Caco-2 (cell line): ENCODE measurements around the gene ST8SIA4. TPM values are rescaled to one million over a fixed set of nuclear protein-coding genes. Genes with fewer than 3 reads are reported as not detected.

Experiments used
- BruUV-seq: library from RNA; stranded (reverse); fragments of 400-500 nt; replicated peaks from 2 replicates; lab custom pipeline; 2021; lab: Mats Ljungman, UMichigan
- CTCF ChIA-PET: fragments of 300-600 bp; sonication (Branson Sonifier 250); formaldehyde crosslinking; loops from one replicate; lab custom pipeline; 2022; ENCODE audit warnings: antibody characterized with exemption; lab: Charles Lee
- POLR2A ChIA-PET: fragments of 300-600 bp; sonication (Branson Sonifier 250); formaldehyde crosslinking; loops from one replicate; lab custom pipeline; 2022; ENCODE audit warnings: antibody characterized with exemption; lab: Charles Lee
- DNase-seq, 2 experiments: peaks; one replicate each; pipeline versions ENCODE4 v3.0.0 to v3.0.0-alpha.2; 2020 to 2022
- H3K27me3 ChIP-seq: replicated peaks from 2 replicates; pipeline ENCODE4 v1.6.0; 2011; ENCODE audit warnings: low read length; ENCODE audit not compliant: control insufficient read depth, insufficient read depth
- H3K36me3 ChIP-seq: 2 replicates; pipeline ENCODE4 v1.5.1; 2011; ENCODE audit warnings: low read length; ENCODE audit not compliant: control insufficient read depth, insufficient read depth
- H3K4me1 ChIP-seq: fragments of 250-450 bp; sonication (Bioruptor Pico); 2 replicates; pipeline ENCODE4 v1.5.1; 2020; ENCODE audit warnings: mild to moderate bottlenecking
- H3K4me3 ChIP-seq: 2 replicates; pipeline ENCODE4 v1.5.1; 2011; ENCODE audit warnings: low read depth, mild to moderate bottlenecking, control low read depth, low read length
- H3K9me3 ChIP-seq: fragments of 250-450 bp; sonication (Bioruptor Pico); 2 replicates; pipeline ENCODE4 v1.5.1; 2020; ENCODE audit warnings: mild to moderate bottlenecking, moderate library complexity
- H3K27ac Mint-ChIP-seq: one replicate; pipeline ENCODE4 v1.8.0; 2022; ENCODE audit warnings: mixed read lengths; ENCODE audit not compliant: unreplicated experiment
- H3K27me3 Mint-ChIP-seq: one replicate; pipeline ENCODE4 v1.8.0; 2022; ENCODE audit warnings: mixed read lengths; ENCODE audit not compliant: insufficient read depth, unreplicated experiment
- H3K36me3 Mint-ChIP-seq: one replicate; pipeline ENCODE4 v1.8.0; 2022; ENCODE audit warnings: mild to moderate bottlenecking, mixed read lengths; ENCODE audit not compliant: insufficient read depth, unreplicated experiment
- H3K4me1 Mint-ChIP-seq: one replicate; pipeline ENCODE4 v1.8.0; 2022; ENCODE audit warnings: low read depth, mixed read lengths; ENCODE audit not compliant: unreplicated experiment
- H3K4me3 Mint-ChIP-seq: one replicate; pipeline ENCODE4 v1.8.0; 2022; ENCODE audit warnings: mild to moderate bottlenecking, moderate library complexity, mixed read lengths; ENCODE audit not compliant: unreplicated experiment
- H3K9me3 Mint-ChIP-seq: one replicate; pipeline ENCODE4 v1.8.0; 2022; ENCODE audit warnings: mixed read lengths; ENCODE audit not compliant: unreplicated experiment
- intact Hi-C: fragments of 100-400 bp; cut with micrococcal nuclease; formaldehyde crosslinking; loops from one replicate; pipeline ENCODE4 v1.10.0; 2022; ENCODE audit not compliant: unreplicated experiment
- total RNA-seq: library from RNA; stranded (reverse); gene quantifications from 2 replicates; pipeline ENCODE4 v1.2.3, GENCODE V29; 2022
- TF ChIP-seq, protein P1 (sequence below), 2 experiments: fragments of 200-600 bp in 1 of 2; IDR thresholded peaks; 1 replicate in 1 of 2; 2 replicates in 1 of 2; pipeline versions ENCODE4 v1.5.1 to v1.8.0; 2011 to 2022; ENCODE audit warnings: antibody characterized with exemption in 1 of 2, control low read depth in 1 of 2, inconsistent platforms in 1 of 2, low read depth in 1 of 2, low read length in 1 of 2, mild to moderate bottlenecking in 1 of 2, moderate library complexity in 1 of 2; ENCODE audit not compliant: insufficient read depth in 1 of 2, severe bottlenecking in 1 of 2, unreplicated experiment in 1 of 2

ST8SIA4 gene
- total RNA-seq, 1 experiment from 2014 or later, result 0.61 TPM

DNA sequence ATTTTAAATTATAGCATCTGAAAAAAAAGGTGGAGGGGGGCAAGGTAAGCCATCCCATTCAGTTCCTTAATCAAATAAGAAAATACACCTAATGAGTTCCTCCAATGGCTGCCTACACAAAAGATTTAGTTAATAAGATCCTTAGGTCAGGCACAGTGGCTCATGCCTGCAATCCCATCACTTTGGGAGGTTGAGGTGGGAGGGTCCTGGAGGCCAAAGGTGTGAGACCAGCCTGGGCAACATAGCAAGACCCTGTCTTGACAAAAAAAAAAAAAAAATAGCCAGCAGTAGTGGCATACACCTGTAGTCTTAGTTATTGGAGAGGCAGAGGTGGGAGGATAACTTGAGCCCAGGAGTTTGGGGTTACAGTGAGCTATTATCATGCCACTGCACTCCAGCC is 78.4 kb downstream of the ST8SIA4 start:
- no peaks in the 10 kb centered on the region for H3K36me3 ChIP-seq
- TF ChIP-seq, protein P1, sequence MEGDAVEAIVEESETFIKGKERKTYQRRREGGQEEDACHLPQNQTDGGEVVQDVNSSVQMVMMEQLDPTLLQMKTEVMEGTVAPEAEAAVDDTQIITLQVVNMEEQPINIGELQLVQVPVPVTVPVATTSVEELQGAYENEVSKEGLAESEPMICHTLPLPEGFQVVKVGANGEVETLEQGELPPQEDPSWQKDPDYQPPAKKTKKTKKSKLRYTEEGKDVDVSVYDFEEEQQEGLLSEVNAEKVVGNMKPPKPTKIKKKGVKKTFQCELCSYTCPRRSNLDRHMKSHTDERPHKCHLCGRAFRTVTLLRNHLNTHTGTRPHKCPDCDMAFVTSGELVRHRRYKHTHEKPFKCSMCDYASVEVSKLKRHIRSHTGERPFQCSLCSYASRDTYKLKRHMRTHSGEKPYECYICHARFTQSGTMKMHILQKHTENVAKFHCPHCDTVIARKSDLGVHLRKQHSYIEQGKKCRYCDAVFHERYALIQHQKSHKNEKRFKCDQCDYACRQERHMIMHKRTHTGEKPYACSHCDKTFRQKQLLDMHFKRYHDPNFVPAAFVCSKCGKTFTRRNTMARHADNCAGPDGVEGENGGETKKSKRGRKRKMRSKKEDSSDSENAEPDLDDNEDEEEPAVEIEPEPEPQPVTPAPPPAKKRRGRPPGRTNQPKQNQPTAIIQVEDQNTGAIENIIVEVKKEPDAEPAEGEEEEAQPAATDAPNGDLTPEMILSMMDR (IDR thresholded peaks at IDR 0.05; ENCODE audit: insufficient read depth in 1 of 2, low read depth in 1 of 2, low read length in 1 of 2, severe bottlenecking in 1 of 2, unreplicated experiment in 1 of 2), result no peak
- peaks cover 8% of the 10 kb centered on the region for H3K4me1 Mint-ChIP-seq
- POLR2A ChIA-PET, result no interaction called here
- H3K27ac Mint-ChIP-seq, result no peak overlapping the region
- CTCF ChIA-PET, result no interaction called here
- no peaks in the 10 kb centered on the region for H3K9me3 Mint-ChIP-seq
- H3K4me3 ChIP-seq, result no peak overlapping the region
- no TSS peak for BruUV-seq
- H3K4me3 Mint-ChIP-seq, result no peak overlapping the region
- no peaks in the 10 kb centered on the region for H3K27me3 ChIP-seq
- no peaks in the 10 kb centered on the region for H3K27me3 Mint-ChIP-seq
- peaks cover 6% of the 10 kb centered on the region for H3K36me3 Mint-ChIP-seq
- H3K4me1 ChIP-seq, result peaks cover 34% of the 10 kb centered on the region
- intact Hi-C loops, result loop anchor here (5.0 to 10.0 kb wide), 2 partner anchors 33 to 440 kb away; no protein-coding TSS in a partner anchor
- H3K9me3 ChIP-seq, result no peaks in the 10 kb centered on the region; the same call in 1 of the 2 replicates
- DNase-seq, result no peak

DNA sequence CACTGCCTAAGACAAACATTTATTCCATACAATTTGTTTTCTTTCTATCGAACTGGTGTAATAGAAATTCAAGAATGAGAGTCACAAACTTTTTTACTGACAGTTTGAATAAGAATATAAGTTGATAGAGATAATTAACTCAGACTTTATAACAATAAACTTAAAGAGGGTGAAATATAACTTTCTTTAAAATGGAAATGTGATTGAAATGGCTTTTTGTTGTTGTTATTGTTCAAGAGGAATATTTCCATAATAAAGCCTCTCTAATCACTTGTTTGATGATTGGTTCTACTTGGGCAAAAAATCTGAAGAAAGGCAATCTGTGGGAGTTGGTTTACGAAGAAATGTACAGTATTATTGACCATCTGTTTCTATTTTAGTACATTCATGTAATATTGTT is 79.3 kb downstream of the ST8SIA4 start:
- H3K27me3 Mint-ChIP-seq, result no peaks in the 10 kb centered on the region
- no peak overlapping the region for H3K27ac Mint-ChIP-seq
- DNase-seq, result no peak
- H3K9me3 Mint-ChIP-seq, result no peaks in the 10 kb centered on the region
- POLR2A ChIA-PET, result no interaction called here
- H3K4me3 Mint-ChIP-seq, result no peak overlapping the region
- CTCF ChIA-PET, result no interaction called here
- Histone ChIP-seq H3K4me1 (peaks cover 34% of the 10 kb centered on the region), H3K4me3 (no peak overlapping the region), H3K27me3 (no peaks in the 10 kb centered on the region), H3K9me3 (no peaks in the 10 kb centered on the region; the same call in 1 of the 2 replicates), H3K36me3 (no peaks in the 10 kb centered on the region)
- H3K4me1 Mint-ChIP-seq, result peaks cover 8% of the 10 kb centered on the region
- BruUV-seq, result no TSS peak
- TF ChIP-seq, protein P1 (IDR thresholded peaks at IDR 0.05; ENCODE audit: insufficient read depth in 1 of 2, low read depth in 1 of 2, low read length in 1 of 2, severe bottlenecking in 1 of 2, unreplicated experiment in 1 of 2), result no peak
- intact Hi-C loops, result loop anchor here (5.0 to 10.0 kb wide), 2 partner anchors 33 to 441 kb away; no protein-coding TSS in a partner anchor
- H3K36me3 Mint-ChIP-seq, result peaks cover 6% of the 10 kb centered on the region

GRCh38 chr5:100821751-100822150 is 81.3 kb downstream of the ST8SIA4 start:
- ChIA-PET POLR2A (no interaction called here), CTCF (no interaction called here)
- Histone ChIP-seq H3K36me3 (no peaks in the 10 kb centered on the region), H3K4me3 (no peak overlapping the region), H3K4me1 (peaks cover 21% of the 10 kb centered on the region), H3K27me3 (no peaks in the 10 kb centered on the region), H3K9me3 (no peaks in the 10 kb centered on the region; the same call in 1 of the 2 replicates)
- no peak overlapping the region for H3K4me3 Mint-ChIP-seq
- TF ChIP-seq, protein P1 (IDR thresholded peaks at IDR 0.05; ENCODE audit: insufficient read depth in 1 of 2, low read depth in 1 of 2, low read length in 1 of 2, severe bottlenecking in 1 of 2, unreplicated experiment in 1 of 2), result no peak
- H3K4me1 Mint-ChIP-seq, result peaks cover 8% of the 10 kb centered on the region
- no TSS peak for BruUV-seq
- no peaks in the 10 kb centered on the region for H3K9me3 Mint-ChIP-seq
- H3K36me3 Mint-ChIP-seq, result peaks cover 6% of the 10 kb centered on the region
- DNase-seq, result no peak
- intact Hi-C loops, result loop anchor here (1.0 to 10.0 kb wide), 3 partner anchors 31 to 443 kb away; no protein-coding TSS in a partner anchor
- peak overlapping the region; percentile 95 for H3K27ac Mint-ChIP-seq
- no peaks in the 10 kb centered on the region for H3K27me3 Mint-ChIP-seq
